OCI-M2 (cell line): ENCODE results near the gene TBC1D10B.
"Not testable (repeated sequence)": the region's sequence is repeated elsewhere in the genome, so short reads cannot be mapped to it uniquely, and the experiment has no call there.

Source experiments
- DNase-seq: peaks from one replicate; lab custom pipeline; 2025; ENCODE audit not compliant: unreplicated experiment; lab: John Stamatoyannopoulos, UW

TBC1D10B gene

GRCh38 chr16:30356401-30357084, 13.8 kb downstream of the TBC1D10B start:
- no peak for DNase-seq

- DNase-seq, result no peak
Measured at GRCh38 chr16:30355954-30356308, 14.4 kb downstream of the TBC1D10B start.

- DNase-seq, result peak; percentile 63
Measured at GRCh38 chr16:30355144-30355953, 14.9 kb downstream of the TBC1D10B start, which contains the start of gene CD2BP2. Gene CD2BP2, minus strand, starts transcription at chr16:30355308. Its CDS starts 627 bp downstream, at chr16:30354681.

GRCh38 chr16:30354423-30355143, 15.7 kb downstream of the TBC1D10B start:
- no peak for DNase-seq

GRCh38 chr16:30353438-30354129, 16.7 kb downstream of the TBC1D10B start:
- no peak for DNase-seq

GRCh38 chr16:30352488-30353401, 17.5 kb downstream of the TBC1D10B start:
- DNase-seq, result no peak

GRCh38 chr16:30351586-30352419, 18.5 kb downstream of the TBC1D10B start:
- no peak for DNase-seq

- DNase-seq, result no peak
Measured at GRCh38 chr16:30351001-30351441, 19.3 kb downstream of the TBC1D10B start.

- no peak for DNase-seq
Measured at GRCh38 chr16:30350134-30350871, 20.0 kb downstream of the TBC1D10B start.

- DNase-seq, result no peak
Measured at GRCh38 chr16:30349675-30350074, 20.6 kb downstream of the TBC1D10B start.

GRCh38 chr16:30348929-30349328, 21.4 kb downstream of the TBC1D10B start:
- no peak for DNase-seq

GRCh38 chr16:30348113-30348512, 22.2 kb downstream of the TBC1D10B start:
- DNase-seq, result no peak

- no peak for DNase-seq
Measured at GRCh38 chr16:30346286-30346685, 24.0 kb downstream of the TBC1D10B start.

- not testable (repeated sequence) for DNase-seq
Measured at GRCh38 chr16:30343491-30343820, 26.8 kb downstream of the TBC1D10B start.

- no peak for DNase-seq
Measured at GRCh38 chr16:30342751-30343490, 27.4 kb downstream of the TBC1D10B start.

- not testable (repeated sequence) for DNase-seq
Measured at GRCh38 chr16:30341971-30342370, 28.3 kb downstream of the TBC1D10B start.

- DNase-seq, result no peak
Measured at GRCh38 chr16:30340621-30341020, 29.7 kb downstream of the TBC1D10B start.

GRCh38 chr16:30338715-30339114, 31.6 kb downstream of the TBC1D10B start:
- not testable (repeated sequence) for DNase-seq
